ENCODE results near the gene MBNL2. TPM values are rescaled to one million over a fixed set of nuclear protein-coding genes. Genes with fewer than 3 reads are reported as not detected.

MBNL2 gene
- polyA plus RNA-seq, 1 experiment = 44.0 TPM

DNA sequence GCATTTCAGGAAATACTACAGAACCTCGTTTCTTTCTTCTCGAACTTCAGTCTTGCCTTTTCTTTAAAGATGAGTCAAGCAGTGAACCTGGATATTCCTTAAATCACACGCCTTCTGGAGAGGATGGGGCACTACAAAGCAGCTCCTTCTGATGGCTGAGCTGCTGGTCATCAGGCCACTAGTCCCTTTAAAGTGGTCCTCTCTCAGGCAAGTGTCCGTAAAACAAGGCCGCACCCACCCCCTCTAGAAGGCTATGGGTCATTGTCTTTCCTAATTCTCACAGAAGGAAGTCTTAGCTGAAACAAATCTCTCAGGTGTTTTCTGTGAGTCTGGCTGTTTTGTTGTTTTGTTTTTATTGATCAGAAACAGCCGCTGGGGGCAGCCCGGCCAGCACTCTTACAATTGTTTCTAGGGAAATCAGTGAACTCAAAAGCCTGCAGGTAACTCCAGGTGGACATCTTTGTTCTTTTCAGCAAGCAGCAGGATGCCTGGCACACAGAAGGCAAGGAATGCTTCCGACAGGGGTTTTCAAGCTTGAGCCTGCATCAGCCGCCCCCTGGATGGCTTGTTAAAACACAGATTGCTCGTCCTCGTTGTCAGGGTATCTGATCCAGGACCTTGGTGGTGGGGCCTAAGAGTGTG lies 45.4 kb downstream of the MBNL2 start:
- Histone ChIP-seq H3K27me3 (ENCODE audit: control insufficient read depth, insufficient read depth, low read length) (no peaks in the 10 kb centered on the region), H3K4me3 (ENCODE audit: low read depth, low read length) (no peak overlapping the region), H3K27ac (ENCODE audit: low read depth, low read length) (no peak overlapping the region), H3K9me3 (ENCODE audit: control insufficient read depth, insufficient read depth, low read length) (no peaks in the 10 kb centered on the region; the same call in 1 of the 2 replicates)
- no peak for DNase-seq (ENCODE audit: low read depth, low spot score)
- ChIA-PET CTCF (interaction anchor here (0.6 to 4.1 kb wide), 4 partner anchors 67 to 249 kb away, joined by 3 to 19 read pairs (median 3); no protein-coding TSS in a partner anchor), POLR2A (interaction anchor here (0.5 to 0.7 kb wide), 2 partner anchors 9 to 43 kb away, joined by 3 read pairs; no protein-coding TSS in a partner anchor)
- TF ChIP-seq, protein P1, sequence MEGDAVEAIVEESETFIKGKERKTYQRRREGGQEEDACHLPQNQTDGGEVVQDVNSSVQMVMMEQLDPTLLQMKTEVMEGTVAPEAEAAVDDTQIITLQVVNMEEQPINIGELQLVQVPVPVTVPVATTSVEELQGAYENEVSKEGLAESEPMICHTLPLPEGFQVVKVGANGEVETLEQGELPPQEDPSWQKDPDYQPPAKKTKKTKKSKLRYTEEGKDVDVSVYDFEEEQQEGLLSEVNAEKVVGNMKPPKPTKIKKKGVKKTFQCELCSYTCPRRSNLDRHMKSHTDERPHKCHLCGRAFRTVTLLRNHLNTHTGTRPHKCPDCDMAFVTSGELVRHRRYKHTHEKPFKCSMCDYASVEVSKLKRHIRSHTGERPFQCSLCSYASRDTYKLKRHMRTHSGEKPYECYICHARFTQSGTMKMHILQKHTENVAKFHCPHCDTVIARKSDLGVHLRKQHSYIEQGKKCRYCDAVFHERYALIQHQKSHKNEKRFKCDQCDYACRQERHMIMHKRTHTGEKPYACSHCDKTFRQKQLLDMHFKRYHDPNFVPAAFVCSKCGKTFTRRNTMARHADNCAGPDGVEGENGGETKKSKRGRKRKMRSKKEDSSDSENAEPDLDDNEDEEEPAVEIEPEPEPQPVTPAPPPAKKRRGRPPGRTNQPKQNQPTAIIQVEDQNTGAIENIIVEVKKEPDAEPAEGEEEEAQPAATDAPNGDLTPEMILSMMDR (IDR thresholded peaks at IDR 0.05; ENCODE audit: low read depth, low read length) = no peak

DNA sequence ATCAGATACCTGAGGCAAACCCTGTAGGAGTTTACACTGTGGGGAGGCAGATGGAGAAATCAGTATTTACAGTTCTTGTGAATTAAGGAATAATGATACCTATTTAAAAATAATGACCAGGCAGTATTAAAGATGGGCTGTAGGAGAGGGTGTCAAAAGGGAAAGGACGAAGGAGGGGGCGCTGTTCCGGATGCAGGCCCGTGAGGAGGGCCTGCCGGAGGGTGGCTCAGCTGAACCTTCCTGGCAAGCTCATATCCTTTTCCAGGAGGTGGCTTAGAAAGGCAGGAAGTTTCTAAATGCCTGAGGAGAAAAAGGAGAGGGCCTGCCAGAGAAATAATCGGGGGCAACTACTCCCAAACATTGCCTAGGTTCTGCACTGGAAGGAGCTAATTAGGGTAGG lies 46.6 kb downstream of the MBNL2 start:
- H3K27ac ChIP-seq (ENCODE audit: low read depth, low read length) = no peak overlapping the region
- H3K4me3 ChIP-seq (ENCODE audit: low read depth, low read length) = no peak overlapping the region
- no peaks in the 10 kb centered on the region; the same call in 1 of the 2 replicates for H3K9me3 ChIP-seq (ENCODE audit: control insufficient read depth, insufficient read depth, low read length)
- ChIA-PET CTCF (interaction anchor here (1.0 to 4.1 kb wide), 6 partner anchors 11 to 158 kb away, joined by 3 to 19 read pairs (median 3); no protein-coding TSS in a partner anchor), POLR2A (interaction anchor here (1.5 kb wide), 1 partner anchor 37 kb away, joined by 3 read pairs; no protein-coding TSS in a partner anchor)
- TF ChIP-seq, protein P1 (IDR thresholded peaks at IDR 0.05; ENCODE audit: low read depth, low read length) = peak; percentile 26; the same call in 1 of the 2 replicates
- no peaks in the 10 kb centered on the region for H3K27me3 ChIP-seq (ENCODE audit: control insufficient read depth, insufficient read depth, low read length)
- DNase-seq (ENCODE audit: low read depth, low spot score) = no peak

DNA sequence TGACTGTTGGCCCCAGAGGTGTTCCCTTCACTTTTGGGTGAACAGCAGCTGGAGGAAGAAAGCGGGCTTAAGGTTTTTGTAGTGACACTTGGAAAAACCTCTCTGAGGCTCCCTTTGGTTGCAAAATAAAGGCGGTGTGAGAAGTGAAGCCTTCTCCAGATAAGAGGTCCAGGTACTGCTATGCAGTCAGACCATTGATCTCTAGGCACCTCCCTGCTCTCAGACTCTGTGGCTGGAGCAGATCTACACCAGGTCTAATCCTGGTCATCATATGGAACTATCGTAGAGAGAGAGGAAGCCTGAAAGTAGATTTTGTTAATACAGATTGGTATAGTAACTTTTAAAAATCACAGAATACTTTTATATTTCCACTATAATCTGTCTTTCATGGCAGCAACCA lies 47.5 kb downstream of the MBNL2 start:
- CTCF ChIA-PET = interaction anchor here (0.7 to 1.5 kb wide), 4 partner anchors 39 to 159 kb away, joined by 3 to 4 read pairs (median 3); no protein-coding TSS in a partner anchor
- no peak overlapping the region for H3K27ac ChIP-seq (ENCODE audit: low read depth, low read length)
- DNase-seq (ENCODE audit: low read depth, low spot score) = no peak
- no peaks in the 10 kb centered on the region for H3K27me3 ChIP-seq (ENCODE audit: control insufficient read depth, insufficient read depth, low read length)
- no peaks in the 10 kb centered on the region for H3K9me3 ChIP-seq (ENCODE audit: control insufficient read depth, insufficient read depth, low read length)
- POLR2A ChIA-PET = interaction anchor here (1.5 kb wide), 1 partner anchor 38 kb away, joined by 3 read pairs; no protein-coding TSS in a partner anchor
- no peak overlapping the region for H3K4me3 ChIP-seq (ENCODE audit: low read depth, low read length)
- TF ChIP-seq, protein P1 (IDR thresholded peaks at IDR 0.05; ENCODE audit: low read depth, low read length) = no peak

DNA sequence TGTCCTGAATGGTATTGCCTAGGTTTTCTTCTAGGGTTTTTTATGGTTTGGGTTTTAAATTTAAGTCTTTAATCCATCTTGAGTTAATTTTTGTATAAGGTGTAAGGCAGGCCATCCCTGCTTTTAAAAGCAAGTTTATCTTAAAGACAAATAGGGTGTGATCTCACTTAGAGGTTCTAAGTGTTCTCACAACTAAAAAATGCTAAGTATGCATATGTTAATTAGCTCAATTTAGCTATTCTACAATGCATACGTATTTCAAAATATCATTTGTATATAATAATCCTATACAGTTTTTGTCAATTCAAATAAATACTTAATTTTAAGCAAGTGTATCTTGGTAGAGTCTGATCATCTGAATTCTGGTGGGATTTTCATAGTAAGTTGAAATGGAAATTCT lies 50.4 kb downstream of the MBNL2 start:
- TF ChIP-seq, protein P1 (IDR thresholded peaks at IDR 0.05; ENCODE audit: low read depth, low read length) = no peak
- Histone ChIP-seq H3K27me3 (ENCODE audit: control insufficient read depth, insufficient read depth, low read length) (no peaks in the 10 kb centered on the region), H3K4me3 (ENCODE audit: low read depth, low read length) (no peak overlapping the region), H3K27ac (ENCODE audit: low read depth, low read length) (no peak overlapping the region), H3K9me3 (ENCODE audit: control insufficient read depth, insufficient read depth, low read length) (no peaks in the 10 kb centered on the region)
- ChIA-PET CTCF (interaction anchor here (1.1 to 1.9 kb wide), 2 partner anchors 72 to 163 kb away, joined by 4 to 6 read pairs; no protein-coding TSS in a partner anchor), POLR2A (no interaction called here)
- DNase-seq (ENCODE audit: low read depth, low spot score) = no peak

DNA sequence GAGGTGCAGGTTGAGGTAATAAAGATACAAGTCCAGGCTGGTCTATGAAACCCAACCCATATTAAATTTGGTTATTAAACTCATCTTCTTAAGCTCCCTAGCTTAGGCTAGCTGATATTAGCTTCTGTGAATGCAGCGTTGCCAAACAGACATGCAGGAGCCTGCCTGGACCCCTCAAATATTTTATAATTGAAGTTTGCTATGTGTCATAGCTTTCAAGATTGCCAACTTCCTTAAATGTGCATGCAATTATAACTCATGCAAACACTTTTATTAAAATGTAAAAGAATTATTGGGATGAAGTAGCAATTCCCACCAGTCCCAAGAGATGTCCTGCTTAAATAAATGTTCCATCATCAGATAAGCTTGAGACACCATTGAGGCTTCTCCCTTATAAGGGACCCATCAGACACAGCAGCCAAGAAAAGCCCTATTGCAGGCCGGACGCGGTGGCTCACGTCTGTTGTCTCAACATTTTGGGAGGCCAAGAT lies 51.3 kb downstream of the MBNL2 start:
- no peak overlapping the region for H3K27ac ChIP-seq (ENCODE audit: low read depth, low read length)
- DNase-seq (ENCODE audit: low read depth, low spot score) = no peak
- TF ChIP-seq, protein P1 (IDR thresholded peaks at IDR 0.05; ENCODE audit: low read depth, low read length) = no peak
- H3K9me3 ChIP-seq (ENCODE audit: control insufficient read depth, insufficient read depth, low read length) = no peaks in the 10 kb centered on the region
- H3K27me3 ChIP-seq (ENCODE audit: control insufficient read depth, insufficient read depth, low read length) = no peaks in the 10 kb centered on the region
- POLR2A ChIA-PET = interaction anchor here (0.5 to 1.4 kb wide), 3 partner anchors 16 to 52 kb away, joined by 3 to 4 read pairs (median 3); partner anchors contain the start of gene MBNL2
- no peak overlapping the region for H3K4me3 ChIP-seq (ENCODE audit: low read depth, low read length)
- CTCF ChIA-PET = interaction anchor here (1.1 to 1.9 kb wide), 2 partner anchors 71 to 164 kb away, joined by 4 to 6 read pairs; no protein-coding TSS in a partner anchor
